IPS DF 19.7 (cell line): Measurements from ENCODE around the gene DCAKD.
"Not testable (repeated sequence)": the region's sequence is repeated elsewhere in the genome, so short reads cannot be mapped to it uniquely, and the experiment has no call there.

Source experiments
- DNase-seq: peaks from one replicate; pipeline ENCODE4 v3.0.0-alpha.2; 2013; ENCODE audit warnings: low read depth, low spot score

The DCAKD gene

GRCh38 chr17:45063198-45063597 is 11.8 kb upstream of the DCAKD start:
- no peak for DNase-seq

GRCh38 chr17:45061606-45062205 is 10.3 kb upstream of the DCAKD start:
- DNase-seq, result no peak

DNA sequence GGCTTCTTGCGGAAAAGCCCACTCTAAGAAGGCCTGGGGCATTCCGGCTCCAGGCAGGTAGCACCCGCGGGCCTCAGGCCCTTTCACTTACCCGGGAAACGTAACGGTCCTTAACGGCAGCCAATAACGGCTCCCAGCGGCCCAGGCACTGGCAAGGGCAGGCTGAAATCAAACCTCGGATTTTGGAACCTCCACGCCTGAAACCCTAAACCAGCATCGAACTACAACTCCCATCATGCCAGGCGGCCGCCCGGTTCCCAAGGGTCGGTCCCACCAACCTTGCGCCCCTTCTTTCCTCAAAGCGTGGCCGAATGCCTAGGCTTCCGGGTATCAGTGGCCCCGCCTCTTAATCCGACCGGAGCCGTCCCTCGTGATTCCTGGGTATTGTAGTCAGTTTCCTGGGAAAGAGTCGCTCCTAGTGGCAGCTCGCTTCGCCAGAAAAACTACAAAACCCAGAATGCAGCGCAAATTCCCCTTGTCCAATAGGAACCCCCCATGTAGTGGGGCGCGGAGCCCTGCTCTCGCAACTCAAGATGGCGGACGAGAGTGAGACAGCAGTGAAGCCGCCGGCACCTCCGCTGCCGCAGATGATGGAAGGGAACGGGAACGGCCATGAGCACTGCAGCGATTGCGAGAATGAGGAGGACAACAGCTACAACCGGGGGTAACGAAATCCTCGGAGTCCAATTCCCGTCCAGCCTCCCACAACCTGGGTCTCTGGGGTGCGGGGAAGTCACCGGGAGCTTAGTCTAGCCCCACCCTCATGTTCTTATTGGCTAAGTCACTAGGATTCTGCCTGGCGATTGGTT is 9.6 kb upstream of the DCAKD start, which contains the start of gene NMT1:
Gene NMT1, plus strand, starts transcription at position 521 of the 809 bp plus-strand sequence. Its CDS starts 13 bp downstream, at position 534.
- peak; percentile 97 for DNase-seq

DNA sequence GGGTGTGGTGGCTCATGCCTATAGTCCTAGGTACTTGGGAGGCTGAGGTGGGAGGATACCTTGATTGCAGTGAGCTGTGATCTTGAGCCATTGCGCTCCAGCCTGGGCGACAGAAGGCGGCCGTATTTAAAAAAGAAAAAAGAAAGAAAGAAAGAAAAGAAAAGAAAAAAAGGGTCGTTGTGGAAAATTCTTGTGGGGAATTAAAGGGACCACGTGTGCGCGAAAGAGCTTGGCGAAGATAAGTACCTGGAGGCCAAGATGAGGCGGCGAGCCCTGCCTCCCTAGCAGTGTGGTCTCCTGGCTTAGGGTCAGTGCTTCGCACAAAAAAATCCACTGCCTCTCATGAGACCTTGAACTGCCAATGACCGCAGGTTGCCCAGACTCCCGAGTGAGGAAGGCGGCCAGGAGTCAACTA is 9.0 kb upstream of the DCAKD start:
- DNase-seq, result no peak

DNA sequence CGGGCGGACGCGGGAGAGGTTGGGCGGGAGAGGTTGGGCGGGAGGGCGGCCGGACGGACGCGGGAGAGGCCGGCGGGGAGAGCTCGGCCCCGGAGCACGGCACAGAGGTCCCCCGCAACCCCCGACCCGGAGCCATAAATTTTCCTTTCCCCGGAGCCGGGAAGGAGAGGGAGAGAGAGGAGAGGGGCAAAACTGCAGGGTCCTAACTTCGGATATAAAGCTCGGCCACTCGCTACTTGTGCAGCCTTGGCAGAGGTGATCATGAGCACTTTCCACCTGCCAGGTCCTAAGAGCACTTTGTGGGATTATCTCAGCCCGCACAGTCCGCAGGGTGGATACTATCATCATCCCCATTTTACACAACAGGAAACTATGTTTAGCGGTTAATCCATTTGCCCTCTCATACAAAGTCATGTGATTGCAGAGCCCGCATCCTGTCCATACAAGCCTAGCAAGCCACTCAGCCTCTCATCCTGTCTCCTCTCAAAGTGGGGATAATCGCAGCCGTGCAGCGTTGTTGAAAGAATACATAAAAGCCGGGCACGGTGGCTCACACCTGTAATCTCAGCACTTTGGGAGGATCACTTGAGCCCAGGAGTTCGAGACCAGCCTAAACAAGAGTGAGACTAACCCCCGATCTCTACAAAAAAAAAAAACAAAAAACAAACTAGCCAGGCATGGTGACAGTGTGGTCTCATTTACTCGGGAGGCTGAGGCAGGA is 780 bp upstream of the DCAKD start:
- DNase-seq, result no peak

- not testable (repeated sequence) for DNase-seq
Observed at GRCh38 chr17:45051720-45052051, 254 bp upstream of the DCAKD start.

GRCh38 chr17:45050481-45051059 is 862 bp downstream of the DCAKD start:
- no peak for DNase-seq

DNA sequence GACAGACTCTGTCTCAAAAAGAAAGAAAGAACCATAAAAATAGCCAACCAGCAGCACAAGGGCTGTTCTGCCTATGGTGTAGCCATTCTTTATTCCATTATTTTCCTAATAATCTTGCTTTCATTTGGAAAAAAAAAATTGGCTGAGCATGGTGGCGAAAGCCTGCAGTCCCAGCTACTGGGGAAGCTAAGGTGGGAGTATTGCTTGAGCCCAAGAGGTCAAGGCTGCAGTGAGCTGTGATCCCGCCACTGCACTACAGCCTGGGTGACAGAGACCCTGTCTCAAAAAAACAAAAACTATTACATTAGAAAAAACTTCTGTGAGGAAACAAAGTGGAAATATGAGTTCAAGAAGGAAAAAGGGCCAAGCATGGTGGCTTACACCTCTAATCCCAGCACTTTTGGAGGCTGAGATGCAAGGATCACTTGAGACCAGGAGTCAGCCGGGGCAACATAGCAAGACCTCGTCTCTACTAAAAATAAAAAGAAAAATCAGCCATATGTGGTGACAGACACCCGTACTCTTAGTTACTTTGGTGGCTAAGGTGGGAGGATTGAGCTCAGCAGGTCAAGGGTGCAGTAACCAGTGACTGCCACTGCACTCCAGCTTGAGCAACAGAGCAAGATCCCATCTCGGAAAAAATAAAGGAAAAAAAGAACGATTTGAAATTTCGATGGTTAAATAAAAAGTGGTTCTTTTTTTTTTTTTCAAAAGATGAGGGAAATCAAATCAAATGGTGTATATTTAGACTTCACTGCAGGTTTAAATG is 2.5 kb downstream of the DCAKD start:
- no peak for DNase-seq

- no peak for DNase-seq
Observed at GRCh38 chr17:45046537-45047125, 4.8 kb downstream of the DCAKD start.

- DNase-seq, result no peak
Observed at GRCh38 chr17:45043813-45044540, 7.5 kb downstream of the DCAKD start.

- DNase-seq, result no peak
Observed at GRCh38 chr17:45042346-45043120, 8.9 kb downstream of the DCAKD start.

DNA sequence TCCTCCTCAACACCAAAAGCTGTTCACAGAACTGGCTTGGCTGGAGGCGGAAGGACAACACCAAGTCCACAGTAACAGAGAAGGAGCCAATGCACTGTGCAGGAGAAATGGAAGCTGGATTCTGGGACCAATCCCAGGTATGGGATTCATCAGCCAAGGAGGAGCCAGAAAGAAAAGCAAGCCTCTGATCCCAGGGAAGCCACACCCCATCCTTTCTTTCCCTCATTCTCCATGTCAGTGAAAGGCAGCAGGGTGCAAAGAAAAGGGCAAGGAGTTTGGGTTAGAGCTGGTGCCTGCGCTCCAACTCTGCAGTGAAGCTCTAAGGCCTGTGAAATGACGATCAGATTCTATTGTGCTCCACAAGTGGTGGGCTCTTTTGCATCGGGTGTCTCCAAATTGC is 11.0 kb downstream of the DCAKD start:
- peak; percentile 83 for DNase-seq

GRCh38 chr17:45038728-45039634 is 12.5 kb downstream of the DCAKD start:
- DNase-seq, result no peak

- no peak for DNase-seq
Observed at GRCh38 chr17:45036691-45037090, 14.7 kb downstream of the DCAKD start.

GRCh38 chr17:45035848-45036247 is 15.6 kb downstream of the DCAKD start:
- no peak for DNase-seq

- DNase-seq, result no peak
Observed at GRCh38 chr17:45034599-45034998, 16.8 kb downstream of the DCAKD start.

- no peak for DNase-seq
Observed at GRCh38 chr17:45032174-45032541, 19.3 kb downstream of the DCAKD start.
